NCI-H524 treated with DMSO at 0.1 percent for 48 hours (cell line): ENCODE results near the gene ZIK1.

Experiments used
- DNase-seq: peaks from one replicate; lab custom pipeline; 2025; lab: John Stamatoyannopoulos, UW

Gene ZIK1

DNA sequence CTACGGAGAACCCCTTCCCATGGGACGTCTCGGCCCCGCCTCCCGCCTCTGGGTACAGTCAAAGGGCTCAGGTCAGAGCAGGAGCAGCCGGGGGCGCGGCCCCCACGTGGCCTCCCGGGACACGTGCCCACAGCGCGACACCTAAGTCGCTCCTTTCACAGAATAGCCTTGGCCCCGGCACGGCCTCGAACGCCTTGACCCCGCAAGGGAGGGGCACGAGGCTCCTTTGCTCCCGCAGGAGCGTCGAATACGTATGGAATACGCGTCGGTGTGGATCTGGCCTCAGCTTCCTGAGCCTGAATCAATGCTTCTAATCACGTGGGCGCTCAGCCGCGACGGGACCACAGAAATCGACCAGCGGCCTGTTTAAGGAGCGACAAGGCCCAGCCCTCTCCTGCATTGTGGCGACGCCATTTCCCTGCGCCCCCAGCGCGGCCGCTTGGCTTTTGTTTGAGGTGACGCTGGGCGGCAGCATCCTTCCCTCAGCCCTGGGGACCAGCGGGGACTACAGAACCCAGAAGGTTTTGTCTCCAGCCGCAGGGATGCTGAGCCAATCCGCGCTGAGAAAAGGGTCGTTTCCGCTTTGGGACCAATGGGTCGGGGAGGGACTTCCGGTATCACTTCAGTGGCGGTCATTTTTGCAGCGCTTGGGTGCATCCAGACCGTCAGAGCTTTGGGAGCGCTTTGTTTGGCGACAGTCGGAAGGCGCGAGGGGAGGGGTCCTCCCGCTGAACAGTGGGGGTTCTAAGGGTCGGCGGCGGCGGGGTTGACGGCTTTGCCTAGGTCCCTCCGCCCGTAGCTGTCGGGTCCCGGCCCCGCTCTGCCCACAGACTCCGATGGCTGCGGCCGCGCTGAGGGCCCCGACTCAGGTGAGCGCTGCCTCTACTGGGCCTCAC lies at the start of gene ZIK1:
Gene ZIK1, plus strand, starts transcription at position 625 of the 896 bp plus-strand sequence. Its CDS starts 212 bp downstream, at position 837.
- DNase-seq = peak; percentile 80

DNA sequence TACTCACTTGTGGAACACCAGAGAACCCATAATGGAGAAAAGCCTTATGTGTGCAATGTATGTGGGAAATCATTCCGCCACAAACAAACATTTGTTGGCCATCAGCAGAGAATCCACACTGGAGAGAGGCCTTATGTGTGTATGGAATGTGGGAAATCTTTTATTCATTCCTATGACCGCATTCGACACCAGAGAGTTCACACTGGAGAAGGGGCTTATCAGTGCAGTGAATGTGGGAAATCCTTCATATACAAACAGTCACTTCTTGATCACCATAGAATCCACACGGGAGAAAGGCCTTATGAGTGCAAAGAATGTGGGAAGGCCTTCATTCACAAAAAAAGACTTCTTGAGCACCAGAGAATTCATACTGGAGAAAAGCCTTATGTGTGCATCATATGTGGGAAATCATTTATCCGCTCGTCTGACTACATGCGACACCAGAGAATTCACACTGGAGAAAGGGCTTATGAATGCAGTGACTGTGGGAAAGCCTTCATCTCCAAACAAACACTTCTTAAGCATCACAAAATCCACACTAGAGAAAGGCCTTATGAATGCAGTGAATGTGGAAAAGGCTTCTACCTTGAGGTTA lies 45.9 kb upstream of the ZIK1 start:
- no peak for DNase-seq

DNA sequence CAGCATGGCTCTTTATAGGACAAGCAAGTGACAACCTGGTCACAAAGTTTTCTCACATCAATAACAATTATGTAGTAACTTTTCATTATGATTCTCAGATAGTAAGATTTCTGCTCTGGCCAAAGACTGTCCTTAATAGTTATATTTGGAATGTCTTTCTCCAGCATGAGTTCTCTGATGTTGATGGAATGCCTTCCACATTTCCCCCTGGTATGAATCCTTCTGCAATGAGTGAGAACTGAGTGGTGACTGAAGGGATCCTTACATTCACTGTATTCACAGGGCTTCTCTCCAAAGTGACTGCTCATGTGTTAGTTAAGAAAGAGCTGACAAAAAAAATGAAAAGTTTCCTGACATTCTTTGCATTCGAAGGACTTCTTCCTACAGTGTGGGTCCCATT lies 37.4 kb upstream of the ZIK1 start:
- DNase-seq = no peak

DNA sequence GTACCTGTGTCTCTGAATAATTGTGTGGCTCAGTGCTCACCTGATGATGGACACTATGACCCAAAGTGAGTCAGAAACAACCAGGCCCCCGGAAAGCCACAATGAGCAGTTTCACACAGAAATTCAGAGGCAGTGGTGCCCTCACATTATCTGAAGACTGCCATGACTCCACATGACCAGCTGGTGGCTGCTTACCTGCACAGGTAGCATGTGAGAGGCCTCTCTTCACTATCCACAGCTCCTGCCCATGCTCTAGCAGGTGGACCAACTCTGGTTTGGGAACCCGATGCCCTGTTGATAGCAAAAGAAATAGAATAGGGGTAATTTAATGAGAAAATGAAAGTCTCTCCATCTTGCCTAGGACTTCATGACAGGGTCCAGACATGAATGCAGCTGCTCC lies 31.5 kb upstream of the ZIK1 start:
- DNase-seq = no peak

DNA sequence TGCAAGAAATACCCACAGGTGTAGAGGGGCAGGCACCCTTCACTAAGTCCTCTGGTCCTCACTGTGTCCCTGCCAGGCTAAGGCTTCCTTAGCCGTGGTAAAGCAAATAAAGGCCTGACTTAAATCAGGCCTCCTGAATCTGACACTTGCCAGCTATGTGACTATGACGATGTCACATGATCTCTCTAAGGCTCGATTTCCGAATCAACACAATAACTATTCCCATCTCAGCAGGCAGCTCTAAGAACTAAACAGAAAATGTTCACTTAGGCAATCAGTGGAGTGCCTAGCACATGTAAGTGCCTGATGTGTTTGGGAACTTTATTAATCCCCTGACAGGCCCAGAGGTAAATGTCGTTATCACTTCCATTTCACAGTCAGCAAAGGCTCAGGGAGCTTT lies 26.3 kb upstream of the ZIK1 start:
- no peak for DNase-seq

DNA sequence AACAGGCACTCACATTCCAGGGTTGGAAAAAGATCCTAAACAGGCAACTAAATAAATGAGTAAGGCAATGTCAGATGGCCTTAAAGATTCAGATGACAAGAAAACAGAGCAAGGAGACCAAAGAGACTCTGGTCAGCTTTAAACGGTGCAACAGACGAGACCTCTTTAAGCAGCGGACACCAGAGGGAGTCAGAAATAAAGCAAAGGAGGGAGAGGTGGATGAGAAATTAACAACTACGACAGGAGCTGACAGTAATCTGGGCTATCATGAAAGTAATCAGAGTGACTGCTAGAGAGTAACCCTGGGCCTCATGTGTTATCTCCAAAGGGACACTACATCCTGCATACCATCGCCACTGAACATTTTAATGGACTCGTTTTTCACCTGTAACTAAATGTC lies 25.4 kb upstream of the ZIK1 start:
- DNase-seq = no peak

DNA sequence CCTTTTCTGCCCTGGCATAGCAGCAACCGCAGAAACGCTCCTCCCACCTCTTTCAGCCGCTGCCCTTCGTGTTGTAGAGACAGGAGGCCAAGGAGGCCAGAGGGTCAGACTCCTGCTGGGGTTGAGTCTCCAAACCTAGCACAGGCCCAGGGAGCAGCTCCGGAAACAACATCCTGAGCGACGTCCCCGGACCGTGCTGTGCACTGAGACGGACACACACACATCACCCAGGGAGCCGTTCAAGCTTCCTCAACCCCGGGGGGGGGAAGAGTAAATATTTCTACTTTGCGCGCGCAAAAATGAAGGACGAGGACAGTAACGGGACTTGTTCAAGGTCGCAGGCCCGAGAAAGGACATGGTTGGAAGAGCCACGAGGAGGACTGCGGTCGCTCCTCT lies 24.9 kb upstream of the ZIK1 start:
- DNase-seq = no peak

DNA sequence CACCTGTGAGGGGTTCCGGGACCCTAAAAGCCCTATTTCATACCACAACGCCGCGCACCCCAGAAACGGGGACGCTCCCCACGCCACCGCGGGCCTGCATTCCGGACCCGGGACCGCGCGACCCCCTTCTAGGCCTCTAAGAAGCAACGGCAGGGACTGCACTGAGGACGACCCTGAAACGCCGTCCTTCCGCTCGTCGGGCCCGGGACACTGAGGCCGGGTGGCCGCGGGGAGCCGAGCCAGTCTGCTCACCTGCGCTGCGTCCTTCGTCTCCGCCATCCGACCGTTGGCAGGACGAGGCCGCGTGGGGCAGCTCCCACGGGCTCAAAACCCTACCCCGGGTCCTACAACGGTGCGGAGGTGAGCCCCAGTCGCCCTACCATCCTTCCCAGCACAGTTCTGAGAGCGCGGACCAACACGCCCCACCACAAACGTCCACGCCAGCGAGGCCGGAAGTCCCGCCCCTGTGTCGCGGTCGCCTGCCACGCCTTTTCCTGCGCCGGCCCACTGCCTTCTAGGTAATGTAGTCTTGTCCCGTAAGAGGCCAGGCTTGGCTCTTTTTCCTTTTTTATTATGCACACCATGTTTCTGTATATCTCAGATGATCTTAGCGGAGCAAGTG lies 24.4 kb upstream of the ZIK1 start, which contains the start of gene ZNF550:
Gene ZNF550, minus strand, starts transcription at position 460 of the 622 bp plus-strand sequence. Its CDS starts 181 bp downstream, at position 279.
- peak; percentile 57 for DNase-seq

DNA sequence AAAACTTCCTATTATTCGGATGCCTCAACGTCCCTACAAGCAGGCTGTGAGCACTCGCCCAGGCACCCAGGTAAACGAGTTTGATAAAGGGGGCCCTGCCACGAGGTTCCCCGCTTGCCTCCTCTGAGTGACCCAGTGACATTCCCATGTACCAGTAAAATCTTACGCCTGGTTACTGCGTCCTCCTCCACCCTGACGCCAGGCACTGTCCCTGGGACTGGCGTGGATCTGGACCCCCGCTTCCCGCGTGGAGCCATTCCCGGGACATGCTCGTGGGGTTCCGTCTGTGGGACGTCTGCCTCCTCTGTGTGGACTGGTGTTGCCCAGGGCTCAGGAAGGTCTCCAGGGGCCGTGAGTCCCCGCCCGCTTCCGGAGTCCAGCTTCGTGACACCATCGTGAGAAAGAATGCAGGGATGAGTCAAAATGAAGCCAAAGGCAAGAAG lies 23.9 kb upstream of the ZIK1 start:
- DNase-seq = no peak

DNA sequence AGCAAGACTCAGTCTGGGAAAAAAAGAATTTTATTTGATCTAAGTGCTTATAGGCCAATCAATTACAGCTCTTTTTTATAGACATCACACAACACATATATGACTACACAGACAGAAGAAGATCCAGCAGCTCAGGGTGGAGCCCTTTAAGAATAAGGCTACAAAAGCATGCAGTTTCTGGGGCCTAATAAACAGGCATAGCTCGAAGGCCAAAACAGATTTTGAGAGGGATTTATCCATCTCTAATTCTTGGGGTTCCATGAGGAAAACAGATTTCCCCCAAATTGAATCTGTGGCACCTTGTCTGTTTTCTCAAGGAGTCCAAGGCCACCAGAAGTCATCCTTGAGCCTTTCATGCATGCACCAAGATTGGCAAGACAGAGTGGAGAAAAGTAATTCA lies 20.4 kb upstream of the ZIK1 start:
- no peak for DNase-seq

DNA sequence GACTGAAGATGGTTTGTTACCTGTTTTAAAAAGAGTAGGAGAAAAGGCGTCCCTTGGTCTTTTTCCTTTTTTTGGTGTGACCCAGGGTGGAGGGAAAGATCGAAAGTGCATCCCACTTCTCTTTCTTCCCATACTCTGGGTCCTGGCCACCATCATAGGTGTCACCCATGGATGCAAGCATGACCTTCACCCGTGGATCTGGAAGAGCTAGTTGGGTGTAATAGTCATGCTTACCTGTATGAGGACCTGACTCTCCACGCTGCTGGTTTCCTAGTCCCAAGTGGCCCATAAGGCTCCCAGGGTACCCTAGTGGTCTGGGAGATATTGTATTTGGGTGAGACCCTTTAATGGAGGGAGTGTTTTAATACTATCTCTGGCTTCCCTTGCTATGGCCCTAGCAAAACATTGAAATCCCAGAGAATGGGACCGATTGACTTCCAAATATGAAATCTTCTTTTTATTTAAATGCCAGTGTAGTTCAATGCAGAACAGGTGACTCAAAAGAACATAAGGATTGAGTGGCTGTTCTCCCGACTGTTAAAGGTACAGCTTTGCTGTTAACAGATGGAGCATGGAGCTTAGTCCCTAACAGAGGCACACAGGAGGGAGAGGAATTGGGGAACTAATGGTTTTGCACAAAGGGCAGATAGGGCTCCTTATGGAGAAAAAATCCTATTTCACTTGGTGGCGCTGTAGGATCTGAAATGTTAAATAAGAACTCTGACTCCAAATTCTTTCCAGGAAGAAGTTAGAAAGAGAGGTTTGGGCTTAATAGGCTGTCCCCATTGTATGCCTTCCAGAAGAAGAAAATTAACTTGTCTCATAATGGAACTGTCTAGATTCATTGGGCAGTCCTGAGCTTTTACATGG lies 17.3 kb upstream of the ZIK1 start:
- no peak for DNase-seq

DNA sequence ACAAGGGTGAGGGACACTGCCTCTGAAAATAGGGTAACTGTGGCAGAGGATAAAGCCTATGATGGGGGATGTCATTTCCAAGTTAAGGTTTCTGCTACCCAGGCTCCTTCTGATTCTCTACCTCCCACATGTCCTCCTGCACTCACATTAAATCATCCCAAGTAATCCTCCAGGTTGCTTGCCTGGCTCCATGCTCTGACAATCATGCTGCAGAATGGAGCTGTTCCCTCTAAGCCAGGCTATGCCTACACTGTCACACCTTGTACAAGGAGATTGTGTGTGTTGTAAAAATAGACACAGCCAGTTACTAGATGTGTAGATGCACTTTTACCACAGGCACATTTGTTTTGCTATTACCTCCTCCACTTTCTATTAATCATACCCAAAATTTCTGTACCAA lies 13.2 kb upstream of the ZIK1 start:
- DNase-seq = no peak

DNA sequence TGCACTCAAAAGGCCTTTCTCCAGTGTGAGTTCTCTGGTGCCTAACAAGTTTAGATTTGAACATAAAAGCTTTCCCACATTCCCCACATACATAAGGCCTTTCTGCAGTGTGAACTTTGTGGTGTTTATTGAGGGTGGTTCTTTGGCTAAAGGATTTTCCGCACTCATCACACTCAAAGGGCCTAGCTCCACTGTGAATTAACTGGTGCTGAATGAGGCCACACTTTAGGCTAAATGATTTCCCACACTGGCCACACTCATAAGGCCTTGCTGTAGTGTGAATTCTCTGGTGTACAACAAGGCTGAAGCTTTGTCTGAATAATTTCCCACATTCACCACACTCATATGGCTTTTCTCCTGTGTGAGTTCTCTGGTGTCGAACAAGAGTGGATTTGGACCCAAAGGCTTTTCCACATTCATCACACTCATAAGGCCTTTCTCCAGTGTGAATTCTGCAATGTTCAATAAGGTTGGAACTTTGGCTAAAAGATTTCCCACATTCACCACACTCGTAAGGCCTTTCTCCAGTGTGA lies 11.5 kb upstream of the ZIK1 start:
- DNase-seq = no peak

DNA sequence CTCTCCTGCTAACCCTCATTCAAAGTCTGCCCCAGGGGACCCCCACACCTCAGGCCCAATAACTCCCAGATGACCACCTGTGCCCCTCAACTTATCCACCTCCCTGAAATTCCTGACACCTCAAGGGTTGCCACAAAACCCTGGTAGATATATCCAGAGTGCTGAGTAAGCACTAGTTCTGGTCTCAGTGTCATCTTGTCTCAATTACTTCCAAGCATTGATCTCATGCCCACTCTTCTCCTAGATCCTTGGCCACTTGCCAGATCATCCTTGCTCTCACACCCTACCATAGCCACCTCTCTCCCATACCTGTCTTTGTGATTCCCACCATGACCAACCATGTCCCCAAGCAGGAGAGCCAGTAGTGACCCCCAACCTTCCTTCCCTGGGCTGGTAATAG lies 7.3 kb upstream of the ZIK1 start:
- no peak for DNase-seq

DNA sequence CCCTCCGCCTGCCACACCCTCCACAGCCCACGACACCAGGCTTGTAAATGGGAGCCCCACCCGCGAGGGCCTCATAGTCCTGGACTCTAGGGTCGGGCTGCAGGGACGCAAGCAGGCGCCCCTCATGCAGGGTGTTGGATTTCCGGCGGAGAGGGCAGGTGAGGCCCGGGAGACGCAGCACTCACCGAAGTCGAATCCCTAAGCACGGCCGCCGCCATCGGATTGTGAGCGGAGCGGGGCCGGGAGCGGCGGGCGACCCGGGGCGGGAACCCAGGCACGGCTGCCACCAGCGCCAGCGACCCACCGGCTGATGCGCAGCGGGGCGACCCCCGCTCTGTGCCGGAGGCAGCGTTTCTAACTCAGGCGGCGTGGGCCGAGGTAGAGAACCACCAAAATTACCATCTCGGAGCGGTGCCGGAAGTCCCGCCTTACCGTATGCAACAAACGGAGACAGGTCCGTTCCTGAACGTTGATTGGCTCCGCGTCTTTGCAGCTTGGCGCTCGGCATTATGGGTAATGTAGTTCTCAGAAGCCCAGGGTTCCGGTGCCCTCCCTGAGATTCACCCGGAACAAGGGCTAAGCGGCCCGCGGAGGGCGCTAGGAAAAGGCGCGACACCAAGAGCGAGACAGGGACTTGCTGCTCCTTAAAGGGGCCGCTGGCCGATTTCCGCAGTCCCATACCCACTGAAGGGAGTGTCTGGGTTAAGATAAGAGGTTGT lies 5.3 kb upstream of the ZIK1 start, which contains the start of gene ZNF416:
Gene ZNF416, minus strand, starts transcription at position 425 of the 719 bp plus-strand sequence. Its CDS starts 207 bp downstream, at position 218.
- peak; percentile 95 for DNase-seq

DNA sequence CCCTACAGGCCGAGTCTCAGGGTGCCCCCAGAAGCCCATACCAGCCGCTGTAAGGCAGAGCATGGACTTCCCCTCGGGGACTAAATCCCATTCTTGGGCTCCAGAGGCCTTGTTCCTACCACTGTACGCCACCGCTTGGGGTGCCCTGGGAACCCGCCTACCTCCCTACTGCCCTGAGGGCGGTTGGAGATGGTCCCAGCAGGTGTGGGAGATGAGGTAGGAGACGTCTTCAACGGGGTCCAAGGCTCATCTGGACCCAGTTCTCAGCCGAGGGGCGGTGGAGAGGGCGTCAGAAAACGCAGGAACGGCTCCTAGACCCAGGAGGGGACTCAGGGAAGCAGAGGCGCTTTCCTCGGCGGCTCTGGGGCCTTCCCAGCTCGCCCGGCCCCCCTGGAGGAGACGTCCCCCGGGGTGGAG lies 833 bp upstream of the ZIK1 start:
- DNase-seq = no peak

DNA sequence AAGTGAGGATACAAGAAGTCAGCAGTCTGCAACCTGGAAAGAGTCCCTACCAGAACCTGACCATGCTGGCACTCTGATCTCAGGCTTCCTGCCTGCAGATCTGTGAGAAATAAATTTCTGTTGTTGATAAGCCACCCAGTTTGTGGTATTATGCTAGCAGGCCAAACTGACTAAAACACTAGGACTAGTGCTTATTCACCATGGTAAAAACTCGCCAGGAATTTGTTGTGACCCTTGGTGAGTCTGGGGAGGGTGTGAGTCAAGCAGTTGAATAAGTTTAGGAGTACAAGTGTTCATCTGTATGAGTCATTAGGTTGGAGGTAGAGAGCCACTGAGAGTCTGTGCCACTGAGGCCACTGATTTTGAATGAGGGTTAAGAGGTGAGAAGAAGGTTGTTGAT lies 3.6 kb downstream of the ZIK1 start:
- no peak for DNase-seq

DNA sequence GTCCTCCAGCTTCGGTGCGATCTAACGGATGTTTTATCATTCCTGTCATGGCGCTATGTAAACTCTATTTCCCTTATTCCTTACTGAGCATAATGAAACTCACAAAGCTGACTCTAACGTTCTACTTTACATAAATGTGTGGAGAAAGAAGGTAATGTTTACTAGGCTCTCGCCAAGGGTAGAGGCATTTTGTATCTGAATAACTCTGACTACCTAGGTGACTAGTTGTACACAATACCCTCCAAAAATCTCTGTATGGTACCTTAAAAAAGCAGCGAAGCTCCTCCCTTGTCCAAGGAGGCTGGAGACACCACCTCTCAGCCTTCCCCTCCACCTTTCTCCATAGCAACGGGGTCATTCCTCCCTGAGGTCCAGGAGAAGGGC lies 15.4 kb downstream of the ZIK1 start:
- DNase-seq = no peak

DNA sequence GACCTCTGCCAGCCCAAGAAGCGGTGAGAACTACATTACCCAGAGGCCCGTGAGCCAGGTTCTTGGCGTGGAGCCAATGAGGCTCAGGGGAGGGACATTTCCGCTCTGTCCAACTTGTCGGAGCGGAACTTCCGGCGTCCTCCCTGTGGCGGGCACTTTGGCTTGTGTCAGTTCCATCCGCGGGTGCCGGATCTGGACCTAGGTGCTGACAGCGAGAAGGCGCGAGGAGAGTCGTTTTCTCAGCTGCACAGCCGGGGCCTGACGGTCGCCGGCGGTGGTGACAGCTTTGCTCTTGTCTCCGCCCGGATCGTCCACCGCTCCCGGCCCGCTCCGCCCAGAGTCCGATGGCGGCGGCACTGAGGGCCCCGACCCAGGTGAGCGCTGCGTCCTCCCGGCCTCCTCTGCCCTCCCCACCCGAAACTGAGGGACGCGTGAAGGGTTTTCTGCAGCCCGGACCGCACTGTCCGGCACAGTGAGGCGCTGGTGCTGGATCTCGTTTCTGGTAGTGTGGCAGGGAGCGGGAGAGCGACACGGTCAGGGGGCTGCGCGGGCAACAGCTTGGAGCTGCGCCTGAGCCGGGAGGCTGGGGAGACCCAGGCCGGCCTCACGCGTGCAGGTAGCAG lies 15.9 kb downstream of the ZIK1 start, which contains the start of gene ZNF530:
Gene ZNF530, plus strand, starts transcription at position 125 of the 623 bp plus-strand sequence. CDS start 4,461 bp downstream, outside the sequence.
- DNase-seq = peak; percentile 62

DNA sequence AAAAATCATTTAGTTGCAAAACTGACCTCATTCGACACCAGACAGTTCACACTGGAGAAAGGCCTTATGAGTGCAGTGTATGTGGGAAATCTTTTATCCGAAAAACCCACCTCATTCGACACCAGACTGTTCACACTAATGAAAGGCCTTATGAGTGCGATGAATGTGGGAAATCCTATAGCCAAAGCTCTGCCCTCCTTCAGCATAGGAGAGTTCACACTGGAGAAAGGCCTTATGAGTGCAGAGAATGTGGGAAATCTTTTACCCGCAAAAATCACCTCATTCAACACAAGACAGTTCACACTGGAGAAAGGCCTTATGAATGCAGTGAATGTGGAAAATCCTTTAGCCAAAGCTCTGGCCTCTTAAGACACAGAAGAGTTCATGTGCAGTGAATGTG lies 23.0 kb downstream of the ZIK1 start:
- DNase-seq = no peak
